AG08395 (cell line): ENCODE results near the gene TNFRSF13B.

Source experiments
- DNase-seq: peaks from one replicate; pipeline ENCODE4 v3.0.0; 2012; ENCODE audit warnings: mixed read lengths, low spot score

Gene TNFRSF13B

DNA sequence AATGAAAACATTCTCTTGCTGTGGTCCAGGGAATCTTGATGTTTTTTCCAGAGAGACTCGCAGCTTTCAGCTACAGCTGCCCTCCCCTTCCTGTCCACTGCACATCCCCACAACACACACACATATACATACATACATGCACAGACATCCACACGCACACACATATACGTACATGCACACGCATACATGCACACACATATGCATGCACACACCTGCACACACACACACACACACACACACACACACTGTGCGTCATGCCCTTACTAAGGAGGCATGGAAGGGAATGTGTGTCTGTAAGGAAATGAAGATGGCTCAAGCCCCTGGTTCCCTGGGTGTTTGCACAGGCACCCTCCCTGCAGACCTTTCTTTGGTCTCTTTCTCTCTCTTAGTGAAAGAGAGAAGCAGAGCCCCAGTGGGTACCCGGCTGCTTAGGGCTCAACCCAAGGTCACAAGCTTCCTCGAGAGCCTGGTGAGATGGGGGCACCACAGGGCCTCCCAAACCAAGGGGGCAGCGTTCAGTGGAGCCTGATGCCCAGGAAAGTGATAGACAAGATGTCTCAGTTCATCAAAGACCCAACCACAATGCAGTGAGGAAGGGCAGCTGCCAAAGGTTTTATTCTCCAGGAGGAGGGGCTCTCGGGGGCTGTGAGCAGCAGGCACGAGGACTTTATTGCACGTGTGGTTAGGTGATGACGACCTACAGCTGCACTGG lies 33.3 kb downstream of the TNFRSF13B start:
- DNase-seq: no peak

- DNase-seq: no peak
Measured at GRCh38 chr17:16938031-16938430, 33.9 kb downstream of the TNFRSF13B start.

DNA sequence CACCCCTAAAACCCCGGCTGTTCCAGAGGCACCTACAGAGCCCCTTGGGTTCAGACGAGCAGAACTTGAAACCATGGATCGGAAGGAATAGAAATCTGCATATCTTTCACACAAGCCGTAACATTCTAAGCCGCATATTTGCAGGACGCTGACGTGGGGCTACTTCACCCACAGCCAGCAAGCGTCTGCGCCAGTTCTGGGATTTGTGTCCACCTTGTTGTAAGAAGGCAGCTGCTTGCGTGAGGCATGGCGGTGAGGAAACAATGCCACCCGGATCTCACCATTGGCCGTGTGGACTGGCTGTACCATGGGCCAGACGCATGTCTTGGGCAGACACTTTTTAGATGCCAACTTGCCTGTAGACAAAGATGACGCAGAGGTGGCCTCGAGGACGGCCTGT lies 34.5 kb downstream of the TNFRSF13B start:
- no peak for DNase-seq

DNA sequence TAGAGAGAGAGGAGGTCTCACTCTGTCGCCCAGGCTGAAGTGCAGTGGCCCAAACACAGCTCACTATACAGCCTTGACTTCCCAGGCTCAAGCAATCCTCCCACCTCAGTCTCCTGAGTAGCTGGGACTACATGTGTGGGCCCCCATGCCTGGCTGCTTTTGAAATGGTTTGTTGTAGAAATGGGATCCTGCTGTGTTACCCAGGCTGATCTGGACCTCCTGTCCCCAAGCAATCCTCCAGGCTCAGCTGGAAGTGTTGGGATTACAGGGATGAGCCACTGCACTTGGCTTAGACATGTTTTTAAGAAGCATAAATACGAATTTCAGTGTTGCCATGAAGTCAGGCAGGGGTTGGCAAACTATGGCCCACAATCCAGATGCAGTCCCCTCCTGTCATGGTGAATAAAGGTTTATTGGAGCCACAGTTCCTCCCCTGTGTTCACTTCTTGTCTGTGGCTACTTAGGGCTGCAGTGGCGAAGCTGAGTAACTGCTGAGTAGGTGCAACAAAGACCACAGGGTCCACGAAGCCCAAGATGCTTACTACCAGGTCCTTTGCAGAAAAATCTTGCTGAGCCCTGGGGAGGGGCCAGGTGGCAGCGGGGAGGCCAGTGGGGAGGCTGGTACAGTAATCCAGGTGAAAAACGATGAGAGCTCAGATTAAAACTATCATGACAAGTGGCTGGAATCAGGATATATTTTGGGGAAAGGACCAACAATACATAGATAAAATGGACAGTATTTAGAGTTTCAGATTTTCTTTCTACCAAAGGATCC lies 35.2 kb downstream of the TNFRSF13B start:
- DNase-seq: no peak

- DNase-seq: no peak
Measured at GRCh38 chr17:16935786-16936185, 36.1 kb downstream of the TNFRSF13B start.

DNA sequence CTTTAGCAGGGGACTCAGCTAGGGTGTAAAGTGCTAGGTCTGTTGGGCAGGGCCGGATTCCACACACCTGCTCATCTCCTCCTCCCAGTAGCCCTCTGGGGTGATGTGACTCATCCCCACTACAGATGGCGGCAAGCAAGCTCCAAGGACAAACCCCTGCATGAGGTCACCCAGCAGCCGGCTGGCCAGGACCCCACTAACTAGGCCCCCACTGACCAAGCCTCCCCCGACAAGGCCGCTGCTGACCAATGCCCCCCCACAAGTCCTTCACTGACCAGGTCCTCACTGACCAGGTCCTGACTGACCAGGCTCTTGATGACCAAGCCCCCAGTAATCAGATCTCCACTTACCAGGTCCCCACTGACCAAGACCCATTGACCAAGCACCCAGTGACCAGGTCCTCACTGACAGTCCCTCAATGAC lies 36.7 kb downstream of the TNFRSF13B start:
- DNase-seq: no peak

DNA sequence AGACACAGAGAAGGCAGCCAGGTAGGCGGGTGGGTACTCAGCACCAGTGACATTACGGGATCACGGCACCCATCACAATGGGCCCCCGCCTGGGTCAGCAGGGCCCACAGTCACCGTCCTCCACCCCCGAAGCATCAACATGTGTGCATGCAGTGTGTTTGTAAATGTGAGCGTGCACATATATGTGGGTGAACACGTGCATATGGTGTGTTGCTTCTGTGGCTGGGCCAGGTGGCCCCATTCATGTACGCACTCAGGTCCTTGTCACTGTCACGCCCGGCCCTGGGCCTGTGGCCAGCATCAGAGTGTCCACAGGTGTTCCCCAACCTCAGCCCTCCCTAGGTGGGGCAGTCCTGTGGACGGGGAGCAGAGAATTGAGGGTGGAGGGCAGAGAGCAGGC lies 37.1 kb downstream of the TNFRSF13B start:
- no peak for DNase-seq

- no peak for DNase-seq
Measured at GRCh38 chr17:16934133-16934795, 37.7 kb downstream of the TNFRSF13B start.

DNA sequence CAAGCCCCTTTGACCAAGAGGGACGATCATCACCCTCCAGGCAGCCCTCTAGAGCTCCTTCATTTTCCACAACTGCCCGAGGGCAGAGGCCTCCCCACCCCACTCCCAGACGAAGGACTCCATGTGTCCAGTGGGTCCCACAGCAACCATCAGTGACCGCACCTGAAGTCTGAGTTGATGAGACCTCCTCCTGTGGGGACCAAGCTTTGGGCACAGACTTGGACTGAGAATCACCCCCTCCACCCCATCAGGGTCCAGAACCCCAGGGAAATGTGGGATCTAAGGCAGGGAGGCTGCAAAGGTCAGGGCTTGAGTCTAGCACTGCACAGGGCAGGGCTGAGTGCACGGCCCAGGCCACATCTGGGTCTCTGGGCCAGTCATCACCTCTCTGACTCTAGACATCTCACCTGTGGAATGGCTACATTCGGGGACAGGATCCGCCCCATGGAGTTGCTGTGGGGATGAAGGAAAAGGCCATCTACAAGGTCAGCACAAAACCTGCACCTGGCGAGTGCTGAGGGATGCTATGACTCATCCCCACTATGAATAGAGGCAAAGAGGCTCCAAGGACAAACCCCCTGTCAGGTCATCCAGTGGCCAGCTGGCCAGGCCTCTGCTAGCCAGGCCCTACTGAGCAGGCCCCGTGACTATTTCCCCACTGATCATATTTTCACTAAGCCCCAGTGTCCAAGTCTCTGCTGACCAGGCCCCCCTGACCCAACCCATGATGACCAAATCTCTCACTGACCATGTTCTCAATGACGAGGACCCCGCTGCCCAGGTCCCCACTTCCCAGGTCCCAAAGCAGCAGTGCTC lies 38.4 kb downstream of the TNFRSF13B start:
- DNase-seq: no peak

- no peak for DNase-seq
Measured at GRCh38 chr17:16932611-16933010, 39.3 kb downstream of the TNFRSF13B start.

GRCh38 chr17:16932156-16932555 lies 39.8 kb downstream of the TNFRSF13B start:
- no peak for DNase-seq

- DNase-seq: no peak
Measured at GRCh38 chr17:16931318-16932060, 40.4 kb downstream of the TNFRSF13B start.

- DNase-seq: no peak
Measured at GRCh38 chr17:16930571-16931317, 41.2 kb downstream of the TNFRSF13B start.

DNA sequence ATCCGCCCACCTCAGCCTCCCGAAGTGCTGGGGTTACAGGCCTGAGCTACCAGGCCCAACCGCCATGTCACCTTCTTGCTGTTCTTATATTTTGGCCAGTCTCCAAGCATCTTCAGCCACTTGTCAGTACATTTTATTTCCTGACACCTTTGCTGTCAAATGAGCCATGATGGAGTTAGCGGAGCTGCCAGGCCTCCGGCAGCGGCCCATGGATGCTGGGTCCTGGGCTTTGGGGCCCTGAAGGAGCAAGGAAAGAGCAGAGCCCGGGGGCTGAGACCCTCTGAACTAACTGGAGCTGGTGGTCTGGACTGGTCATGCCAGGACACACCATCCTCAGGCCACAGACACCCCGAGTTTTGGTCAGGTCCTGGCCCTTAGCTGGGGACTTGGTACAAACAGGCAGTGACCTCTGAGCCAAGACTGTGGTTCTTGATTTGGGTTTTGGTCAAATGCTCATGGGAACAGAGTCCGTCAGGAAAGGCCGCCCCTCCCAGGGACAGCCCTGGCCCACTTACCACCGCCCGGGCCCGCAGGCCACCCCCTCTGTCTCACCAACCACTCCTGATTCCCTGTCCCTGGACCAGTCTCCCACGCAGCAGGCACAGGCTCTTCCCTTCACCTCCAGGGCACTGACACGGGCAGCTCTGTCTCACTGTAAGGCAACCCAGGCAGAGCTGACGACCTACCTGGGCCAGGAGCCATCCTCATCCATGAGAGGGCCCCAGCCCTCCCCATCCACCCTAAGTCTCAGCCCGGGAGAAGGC lies 42.0 kb downstream of the TNFRSF13B start:
- DNase-seq: no peak

DNA sequence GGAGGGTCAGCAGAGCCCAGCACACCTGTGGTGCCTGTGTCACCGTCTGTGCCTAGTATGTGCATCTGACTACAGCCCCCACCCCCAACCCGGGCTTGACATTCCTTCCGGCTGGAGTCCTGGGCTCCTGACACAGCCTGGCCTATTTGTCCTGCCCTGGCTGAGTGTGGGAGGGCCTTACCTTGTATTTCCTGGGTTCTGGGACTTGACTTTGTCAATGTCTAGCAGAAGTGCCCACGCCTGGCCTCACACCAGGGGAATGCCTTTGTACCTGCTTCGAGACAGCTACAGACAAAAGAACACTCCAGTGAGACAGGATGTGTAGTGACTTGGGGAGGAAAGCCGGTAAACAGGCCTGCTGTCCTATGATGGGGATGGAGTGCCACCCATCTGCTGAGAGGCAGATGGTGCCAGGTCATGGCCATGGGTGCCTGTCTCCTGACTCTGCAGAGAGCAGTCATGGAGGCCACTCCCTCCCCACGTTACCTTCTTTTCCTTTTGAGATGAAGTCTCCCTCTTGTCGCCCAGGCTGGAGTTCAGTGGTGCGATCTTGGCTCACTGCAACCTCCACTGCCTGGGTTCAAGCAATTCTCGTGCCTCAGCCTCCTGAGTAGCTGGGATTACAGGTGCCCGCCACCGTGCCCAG lies 42.8 kb downstream of the TNFRSF13B start:
- DNase-seq: no peak

- DNase-seq: no peak
Measured at GRCh38 chr17:16928406-16929034, 43.4 kb downstream of the TNFRSF13B start.

GRCh38 chr17:16927641-16928321 lies 44.1 kb downstream of the TNFRSF13B start:
- DNase-seq: no peak
